H1 (cell line): Measurements from ENCODE around the gene PPP6R1. TPM values are rescaled to one million over a fixed set of nuclear protein-coding genes. Genes with fewer than 3 reads are reported as not detected.

Source experiments
- CTCF ChIA-PET: fragments of 300-600 bp; sonication (Branson Sonifier 250); formaldehyde crosslinking; loops from one replicate; lab custom pipeline; 2021; ENCODE audit not compliant: partially characterized antibody; lab: Charles Lee
- POLR2A ChIA-PET: fragments of 300-600 bp; sonication (Branson Sonifier 250); formaldehyde crosslinking; loops from one replicate; lab custom pipeline; 2021; ENCODE audit warnings: inconsistent platforms; ENCODE audit not compliant: partially characterized antibody; lab: Charles Lee
- DNase-seq, 2 experiments: peaks; one replicate each; pipeline versions ENCODE4 v3.0.0 to v3.0.0-alpha.2; 2010 to 2022; ENCODE audit warnings: low spot score in 2 of 2, low read depth in 1 of 2, mixed read lengths in 1 of 2
- FAIRE-seq: peaks from 2 replicates; lab custom pipeline; 2011; peaks lifted over from hg19 to GRCh38; lab: Jason Lieb, UNC
- H2AFZ ChIP-seq: 2 replicates; pipeline ENCODE4 v1.8.1; 2012; ENCODE audit warnings: low read length, inconsistent platforms
- H2AK5ac ChIP-seq: 2 replicates; pipeline ENCODE4 v1.6.1; 2013; ENCODE audit warnings: low read depth, low read length
- H2BK120ac ChIP-seq: replicated peaks from 2 replicates; pipeline ENCODE3; 2013; ENCODE audit warnings: low read depth, low read length, inconsistent platforms
- H2BK12ac ChIP-seq: 2 replicates; pipeline ENCODE4 v1.6.1; 2013; ENCODE audit warnings: low read depth, low read length
- H2BK15ac ChIP-seq: 2 replicates; pipeline ENCODE4 v1.6.1; 2013; ENCODE audit warnings: low read length
- H2BK20ac ChIP-seq: 2 replicates; pipeline ENCODE4 v1.6.1; 2013; ENCODE audit warnings: low read length
- H2BK5ac ChIP-seq: 2 replicates; pipeline ENCODE4 v1.6.1; 2013; ENCODE audit warnings: low read depth, low read length
- H3K14ac ChIP-seq: 2 replicates; pipeline ENCODE4 v1.6.1; 2013; ENCODE audit warnings: inconsistent platforms; ENCODE audit not compliant: insufficient read length
- H3K18ac ChIP-seq: 2 replicates; pipeline ENCODE4 v1.6.1; 2013; ENCODE audit warnings: low read length; ENCODE audit errors: extremely low read depth
- H3K23ac ChIP-seq: 2 replicates; pipeline ENCODE4 v1.6.1; 2013; ENCODE audit warnings: inconsistent platforms; ENCODE audit not compliant: insufficient read length
- H3K23me2 ChIP-seq: 2 replicates; pipeline ENCODE4 v1.6.1; 2013; ENCODE audit warnings: low read depth, low read length
- H3K27ac ChIP-seq: 2 replicates; pipeline ENCODE4 v1.6.1; 2011; ENCODE audit warnings: low read depth, low read length, inconsistent platforms
- H3K27me3 ChIP-seq, 4 experiments: replicated peaks in 1 of 4; 1 replicate in 1 of 4; 2 replicates in 3 of 4; pipeline versions ENCODE4 v1.6.1 to v1.8.1; 2011 to 2013; ENCODE audit warnings: low read length in 3 of 4, mild to moderate bottlenecking in 3 of 4, inconsistent platforms in 2 of 4, mixed read lengths in 2 of 4, moderate library complexity in 1 of 4; ENCODE audit not compliant: control insufficient read depth in 3 of 4, insufficient read depth in 3 of 4; ENCODE audit errors: extremely low read depth in 1 of 4
- H3K36me3 ChIP-seq, 4 experiments: 2 replicates each; pipeline versions ENCODE4 v1.6.1 to v1.8.1; 2011 to 2013; ENCODE audit warnings: mild to moderate bottlenecking in 4 of 4, low read length in 3 of 4, moderate library complexity in 2 of 4, control low read depth in 1 of 4, inconsistent platforms in 1 of 4; ENCODE audit not compliant: insufficient read depth in 4 of 4, control insufficient read depth in 2 of 4
- H3K4ac ChIP-seq: replicated peaks from 2 replicates; pipeline ENCODE3; 2013; ENCODE audit warnings: low read length, low read depth, mixed read lengths, inconsistent platforms; ENCODE audit not compliant: insufficient read length
- H3K4me1 ChIP-seq, 4 experiments: replicated peaks in 1 of 4; 1 replicate in 1 of 4; 2 replicates in 3 of 4; pipeline versions ENCODE4 v1.6.1 to v1.8.1; 2011 to 2013; ENCODE audit warnings: low read length in 3 of 4, inconsistent platforms in 2 of 4, mixed read lengths in 1 of 4; ENCODE audit not compliant: insufficient read depth in 4 of 4, control insufficient read depth in 3 of 4
- H3K4me2 ChIP-seq, 2 experiments: 2 replicates each; pipeline versions ENCODE4 v1.6.1 to v1.8.1; 2011 to 2013; ENCODE audit warnings: low read depth in 2 of 2, low read length in 2 of 2, control low read depth in 1 of 2, inconsistent platforms in 1 of 2, mild to moderate bottlenecking in 1 of 2; ENCODE audit not compliant: insufficient read depth in 1 of 2
- H3K4me3 ChIP-seq, 4 experiments: fragments of 200-600, 300-600 bp in 1 of 4; sonication (generic), shearing (Covaris generic), sonication (Bioruptor Twin) in 1 of 4; 2 replicates each; pipeline versions ENCODE4 v1.5.1 to v1.8.1; 2011 to 2016; ENCODE audit warnings: low read length in 4 of 4, low read depth in 3 of 4, control low read depth in 2 of 4, inconsistent platforms in 2 of 4, mild to moderate bottlenecking in 2 of 4, mixed read lengths in 1 of 4, moderate library complexity in 1 of 4; ENCODE audit not compliant: insufficient read depth in 2 of 4; ENCODE audit errors: extremely low read depth in 1 of 4
- H3K56ac ChIP-seq: replicated peaks from 2 replicates; pipeline ENCODE3; 2013; ENCODE audit warnings: low read depth, mild to moderate bottlenecking, mixed read lengths, low read length, inconsistent platforms; ENCODE audit not compliant: insufficient read length
- H3K79me1 ChIP-seq: 2 replicates; pipeline ENCODE4 v1.6.1; 2013; ENCODE audit warnings: low read depth, low read length, control low read depth
- H3K79me2 ChIP-seq, 2 experiments: 2 replicates each; pipeline versions ENCODE4 v1.6.1 to v1.8.1; 2012 to 2013; ENCODE audit warnings: low read length in 2 of 2, mild to moderate bottlenecking in 2 of 2, inconsistent platforms in 1 of 2; ENCODE audit not compliant: insufficient read depth in 2 of 2, control insufficient read depth in 1 of 2
- H3K9ac ChIP-seq, 4 experiments: replicated peaks in 1 of 4; 1 replicate in 1 of 4; 2 replicates in 3 of 4; pipeline versions ENCODE4 v1.6.1 to v1.8.1; 2011 to 2013; ENCODE audit warnings: low read depth in 3 of 4, low read length in 3 of 4, control low read depth in 2 of 4, mild to moderate bottlenecking in 2 of 4, moderate library complexity in 2 of 4, inconsistent platforms in 1 of 4; ENCODE audit errors: extremely low read depth in 1 of 4
- H3K9me3 ChIP-seq, 2 experiments: 2 replicates each; pipeline versions ENCODE4 v1.6.1 to v1.8.1; 2012 to 2013; ENCODE audit warnings: mild to moderate bottlenecking in 2 of 2, moderate library complexity in 2 of 2, control low read depth in 1 of 2, inconsistent platforms in 1 of 2, low read depth in 1 of 2, low read length in 1 of 2, mixed read lengths in 1 of 2; ENCODE audit not compliant: insufficient read depth in 2 of 2
- H4K20me1 ChIP-seq, 2 experiments: replicated peaks in 1 of 2; 2 replicates each; pipeline versions ENCODE3 to v1.8.1; 2011 to 2013; ENCODE audit warnings: inconsistent platforms in 2 of 2, low read length in 2 of 2, mild to moderate bottlenecking in 1 of 2; ENCODE audit not compliant: insufficient read depth in 2 of 2, control insufficient read depth in 1 of 2
- H4K5ac ChIP-seq: 2 replicates; pipeline ENCODE4 v1.6.1; 2013; ENCODE audit warnings: low read length, low read depth, mixed read lengths, inconsistent platforms; ENCODE audit not compliant: insufficient read length
- H4K8ac ChIP-seq: 2 replicates; pipeline ENCODE4 v1.8.0; 2013; ENCODE audit warnings: mild to moderate bottlenecking, moderate library complexity, low read length, inconsistent platforms; ENCODE audit not compliant: insufficient read depth; ENCODE audit errors: extremely low read depth
- H4K91ac ChIP-seq: replicated peaks from 2 replicates; pipeline ENCODE3; 2013; ENCODE audit warnings: low read length, mixed read lengths, inconsistent platforms; ENCODE audit not compliant: insufficient read length
- SP1 ChIP-seq: IDR thresholded peaks from 2 replicates; pipeline ENCODE4 v1.6.1; 2011; ENCODE audit warnings: low read depth, low read length
- SP4 ChIP-seq: IDR thresholded peaks from 2 replicates; pipeline ENCODE4 v1.6.1; 2012; ENCODE audit warnings: low read length, inconsistent platforms
- WGBS, 2 experiments: shearing (Covaris generic) in 1 of 2; methylation state at CpG; one replicate each; pipeline versions ENCODE4 v1.1.6 to v1.1.7; 2013 to 2015; ENCODE audit warnings: low lambda C conversion rate in 2 of 2, mixed read lengths in 2 of 2, inconsistent platforms in 1 of 2, low coverage in 1 of 2, missing lambda C conversion rate in 1 of 2; ENCODE audit not compliant: insufficient replicate concordance in 2 of 2, insufficient coverage in 1 of 2, insufficient read length in 1 of 2; ENCODE audit errors: extremely low coverage in 1 of 2, missing lambda C conversion rate in 1 of 2; 5-methylcytosine and 5-hydroxymethylcytosine counted together
- polyA plus RNA-seq, 7 experiments: library from polyadenylated mRNA; depleted of rRNA in 3 of 7; stranded (reverse) in 5 of 7; unstranded in 2 of 7; fragments of >200 nt in 5 of 7; fragments of 200-250 nt in 2 of 7; gene quantifications; 1 replicate in 5 of 7; 2 replicates in 1 of 7; 4 replicates in 1 of 7; pipeline versions ENCODE4 v1.2.1 to v1.2.3, GENCODE V29; 2011 to 2013; ENCODE audit warnings: missing spikeins in 2 of 7, mixed read lengths in 2 of 7
- total RNA-seq: library from RNA; stranded (reverse); fragmentation: NEBNext Ultra II Directional; extraction: Animal tissue kit (Norgen Biotek cat#: 25700); gene quantifications from 2 replicates; pipeline ENCODE4 v1.2.1, GENCODE V29; 2021

The PPP6R1 gene
- total and polyA plus RNA-seq, 2 of the 8 experiments (the other 6 are each of a cell fraction or from before 2014, with no cell fraction given): 36.4 to 74.4 TPM

GRCh38 chr19:55300886-55301458 lies 42.2 kb upstream of the PPP6R1 start:
- Histone ChIP-seq H3K9ac (no peak overlapping the region; a peak in 1 of 7 replicates), H3K27ac (no peak overlapping the region), H2BK15ac (peak overlapping the region; percentile 31; the same call in 1 of the 2 replicates), H3K56ac (no peak overlapping the region), H3K79me1 (no peaks in the 10 kb centered on the region; the same call in 1 of the 2 replicates), H3K18ac (no peak overlapping the region), H2AK5ac (no peak overlapping the region), H2AFZ (no peak overlapping the region), H4K20me1 (peaks cover 0 to 5% of the 10 kb centered on the region in 2 experiments), H2BK12ac (peak overlapping the region; percentile 55; the same call in 1 of the 2 replicates), H4K5ac (no peak overlapping the region), H2BK5ac (no peak overlapping the region), H3K14ac (no peak overlapping the region), H3K36me3 (peaks cover 10 to 35% (median 24%) of the 10 kb centered on the region in 4 experiments), H3K9me3 (no peaks in the 10 kb centered on the region), H3K4me3 (no peak overlapping the region; a peak in 1 of 8 replicates), H3K4me1 (peaks cover 0 to 8% (median 3%) of the 10 kb centered on the region in 4 experiments; a peak in 3 of 7 replicates), H3K4me2 (0 out of 4 replicates have a peak overlapping the region, but pooled peaks of 1 of the 2 experiments have one; percentile 36), H2BK20ac (no peak overlapping the region), H3K23me2 (peaks cover 2% of the 10 kb centered on the region; the same call in 1 of the 2 replicates), H3K23ac (no peak overlapping the region), H4K91ac (no peak overlapping the region), H3K79me2 (no peaks in the 10 kb centered on the region), H4K8ac (peak overlapping the region; percentile 51; the same call in 1 of the 2 replicates), H2BK120ac (no peak overlapping the region), H3K27me3 (no peaks in the 10 kb centered on the region), H3K4ac (peak overlapping the region; percentile 66)
- 84% methylated on average over 15 of the region's 15 CpGs; no CpG with 5 or more reads in 1 of the 2 experiments for WGBS, 2 experiments
- ChIA-PET CTCF (interaction anchor here (0.6 to 3.9 kb wide), 47 partner anchors 9 to 184 kb away, joined by 3 to 37 read pairs (median 4); partner anchors contain the start of genes GARIN5B, IL11, KMT5C and NAT14), POLR2A (interaction anchor here (0.7 to 3.8 kb wide), 19 partner anchors 10 to 105 kb away, joined by 3 to 32 read pairs (median 4); partner anchors contain the start of genes KMT5C and TMEM238)
- TF ChIP-seq SP4 (no peak), SP1 (no peak)
- FAIRE-seq (no peak), DNase-seq (no peak)
